ENCODE data around the gene FAM120A.
"Not testable (repeated sequence)": the region's sequence is repeated elsewhere in the genome, so short reads cannot be mapped to it uniquely, and the experiment has no call there.

Gene FAM120A

GRCh38 chr9:93493949-93494348, 42.5 kb downstream of the FAM120A start:
- Mint-ChIP-seq H3K27ac (no peak overlapping the region), H3K27me3 (no peaks in the 10 kb centered on the region), H3K36me3 (peaks cover 25% of the 10 kb centered on the region)

GRCh38 chr9:93496285-93496684, 44.8 kb downstream of the FAM120A start:
- Mint-ChIP-seq H3K4me1 (peaks cover 22% of the 10 kb centered on the region), H3K27ac (peak overlapping the region; percentile 46)
- ATAC-seq (ENCODE audit: low read depth): no peak

More at GRCh38 chr9:93493949-93494348, 42.5 kb downstream of the FAM120A start:
- no peak overlapping the region for H3K4me3 Mint-ChIP-seq
- no peak for ATAC-seq (ENCODE audit: low read depth)
- no peak for DNase-seq (ENCODE audit: low spot score in 2 of 2)
- peaks cover 15% of the 10 kb centered on the region for H3K4me1 Mint-ChIP-seq
- no peaks in the 10 kb centered on the region for H3K9me3 Mint-ChIP-seq

GRCh38 chr9:93500571-93501298, 49.2 kb downstream of the FAM120A start:
- Mint-ChIP-seq H3K36me3 (peaks cover 31% of the 10 kb centered on the region), H3K27ac (peak overlapping the region; percentile 90), H3K9me3 (no peaks in the 10 kb centered on the region), H3K4me1 (peaks cover 36% of the 10 kb centered on the region), H3K4me3 (peak overlapping the region; percentile 46), H3K27me3 (no peaks in the 10 kb centered on the region)
- no peak for ATAC-seq (ENCODE audit: low read depth)
- no peak for DNase-seq (ENCODE audit: low spot score in 2 of 2)

More at GRCh38 chr9:93496285-93496684, 44.8 kb downstream of the FAM120A start:
- Mint-ChIP-seq H3K27me3 (no peaks in the 10 kb centered on the region), H3K9me3 (no peaks in the 10 kb centered on the region), H3K4me3 (no peak overlapping the region), H3K36me3 (peaks cover 38% of the 10 kb centered on the region)
- no peak for DNase-seq (ENCODE audit: low spot score in 2 of 2)

GRCh38 chr9:93501406-93501805, 49.9 kb downstream of the FAM120A start:
- Mint-ChIP-seq H3K27ac (peak overlapping the region; percentile 90), H3K9me3 (no peaks in the 10 kb centered on the region), H3K36me3 (peaks cover 28% of the 10 kb centered on the region), H3K4me1 (peaks cover 36% of the 10 kb centered on the region), H3K4me3 (peak overlapping the region; percentile 41), H3K27me3 (no peaks in the 10 kb centered on the region)
- no peak for ATAC-seq (ENCODE audit: low read depth)
- no peak for DNase-seq (ENCODE audit: low spot score in 2 of 2)

GRCh38 chr9:93503381-93503780, 51.9 kb downstream of the FAM120A start:
- DNase-seq (ENCODE audit: low spot score in 2 of 2) (no peak), ATAC-seq (ENCODE audit: low read depth) (no peak)
- H3K9me3 Mint-ChIP-seq: no peaks in the 10 kb centered on the region
- H3K4me1 Mint-ChIP-seq: peaks cover 47% of the 10 kb centered on the region
- no peak overlapping the region for H3K4me3 Mint-ChIP-seq
- H3K27ac Mint-ChIP-seq: peak overlapping the region; percentile 25
- H3K27me3 Mint-ChIP-seq: no peaks in the 10 kb centered on the region
- peaks cover 29% of the 10 kb centered on the region for H3K36me3 Mint-ChIP-seq

GRCh38 chr9:93505541-93506132, 54.2 kb downstream of the FAM120A start:
- H3K27ac Mint-ChIP-seq: peak overlapping the region; percentile 32

GRCh38 chr9:93507768-93508167, 56.3 kb downstream of the FAM120A start:
- no peak for DNase-seq (ENCODE audit: low spot score in 2 of 2)
- Mint-ChIP-seq H3K27me3 (no peaks in the 10 kb centered on the region), H3K27ac (no peak overlapping the region), H3K9me3 (no peaks in the 10 kb centered on the region), H3K4me1 (peaks cover 43% of the 10 kb centered on the region), H3K36me3 (peaks cover 15% of the 10 kb centered on the region), H3K4me3 (no peak overlapping the region)
- no peak for ATAC-seq (ENCODE audit: low read depth)

More at GRCh38 chr9:93505541-93506132, 54.2 kb downstream of the FAM120A start:
- H3K4me1 Mint-ChIP-seq: peaks cover 46% of the 10 kb centered on the region
- ATAC-seq (ENCODE audit: low read depth) (no peak), DNase-seq (ENCODE audit: low spot score in 2 of 2) (no peak)
- peak overlapping the region; percentile 34 for H3K4me3 Mint-ChIP-seq
- peaks cover 21% of the 10 kb centered on the region for H3K36me3 Mint-ChIP-seq
- H3K27me3 Mint-ChIP-seq: no peaks in the 10 kb centered on the region
- no peaks in the 10 kb centered on the region for H3K9me3 Mint-ChIP-seq

- ATAC-seq (ENCODE audit: low read depth): no peak
- no peak for DNase-seq (ENCODE audit: low spot score in 2 of 2)
- H3K36me3 Mint-ChIP-seq: peaks cover 16% of the 10 kb centered on the region
- no peaks in the 10 kb centered on the region for H3K27me3 Mint-ChIP-seq
- H3K4me3 Mint-ChIP-seq: no peak overlapping the region
- H3K4me1 Mint-ChIP-seq: peaks cover 44% of the 10 kb centered on the region
- no peak overlapping the region for H3K27ac Mint-ChIP-seq
- no peaks in the 10 kb centered on the region for H3K9me3 Mint-ChIP-seq
Observed at GRCh38 chr9:93508207-93508606, 56.7 kb downstream of the FAM120A start.

GRCh38 chr9:93509084-93509483, 57.6 kb downstream of the FAM120A start:
- H3K27ac Mint-ChIP-seq: no peak overlapping the region
- H3K36me3 Mint-ChIP-seq: peaks cover 18% of the 10 kb centered on the region
- H3K4me3 Mint-ChIP-seq: no peak overlapping the region
- peaks cover 42% of the 10 kb centered on the region for H3K4me1 Mint-ChIP-seq
- no peaks in the 10 kb centered on the region for H3K9me3 Mint-ChIP-seq
- ATAC-seq (ENCODE audit: low read depth) (no peak), DNase-seq (ENCODE audit: low spot score in 2 of 2) (no peak)
- H3K27me3 Mint-ChIP-seq: no peaks in the 10 kb centered on the region

GRCh38 chr9:93510041-93510440, 58.6 kb downstream of the FAM120A start:
- H3K36me3 Mint-ChIP-seq: peaks cover 18% of the 10 kb centered on the region
- peaks cover 36% of the 10 kb centered on the region for H3K4me1 Mint-ChIP-seq
- ATAC-seq (ENCODE audit: low read depth): no peak
- no peak for DNase-seq (ENCODE audit: low spot score in 2 of 2)
- H3K27ac Mint-ChIP-seq: peak overlapping the region; percentile 53
- no peaks in the 10 kb centered on the region for H3K27me3 Mint-ChIP-seq
- no peaks in the 10 kb centered on the region for H3K9me3 Mint-ChIP-seq
- no peak overlapping the region for H3K4me3 Mint-ChIP-seq

- Mint-ChIP-seq H3K4me1 (peaks cover 29% of the 10 kb centered on the region), H3K27ac (peak overlapping the region; percentile 6), H3K36me3 (peaks cover 17% of the 10 kb centered on the region)
- not testable (repeated sequence) for H3K27me3 Mint-ChIP-seq; DNase-seq (ENCODE audit: low spot score in 2 of 2); H3K9me3 Mint-ChIP-seq; ATAC-seq (ENCODE audit: low read depth); H3K4me3 Mint-ChIP-seq
Observed at GRCh38 chr9:93511228-93511627, 59.7 kb downstream of the FAM120A start.

GRCh38 chr9:93512170-93512812, 60.8 kb downstream of the FAM120A start:
- Mint-ChIP-seq H3K36me3 (peaks cover 15% of the 10 kb centered on the region), H3K4me1 (peaks cover 25% of the 10 kb centered on the region)
- H3K27ac Mint-ChIP-seq; DNase-seq (ENCODE audit: low spot score in 2 of 2); H3K4me3 Mint-ChIP-seq; H3K9me3 Mint-ChIP-seq; H3K27me3 Mint-ChIP-seq: not testable (repeated sequence)
- ATAC-seq (ENCODE audit: low read depth): peak; percentile 69

GRCh38 chr9:93513606-93514005, 62.1 kb downstream of the FAM120A start:
- Mint-ChIP-seq H3K4me1 (peaks cover 23% of the 10 kb centered on the region), H3K4me3 (no peak overlapping the region), H3K27ac (no peak overlapping the region), H3K27me3 (no peaks in the 10 kb centered on the region), H3K9me3 (no peaks in the 10 kb centered on the region), H3K36me3 (peaks cover 20% of the 10 kb centered on the region)
- ATAC-seq (ENCODE audit: low read depth): no peak
- no peak for DNase-seq (ENCODE audit: low spot score in 2 of 2)

- ATAC-seq (ENCODE audit: low read depth) (no peak), DNase-seq (ENCODE audit: low spot score in 2 of 2) (no peak)
- H3K9me3 Mint-ChIP-seq: no peaks in the 10 kb centered on the region
- H3K27me3 Mint-ChIP-seq: no peaks in the 10 kb centered on the region
- H3K4me3 Mint-ChIP-seq: no peak overlapping the region
- H3K27ac Mint-ChIP-seq: peak overlapping the region; percentile 29
- H3K4me1 Mint-ChIP-seq: peaks cover 14% of the 10 kb centered on the region
- H3K36me3 Mint-ChIP-seq: peaks cover 23% of the 10 kb centered on the region
Observed at GRCh38 chr9:93517331-93517730, 65.8 kb downstream of the FAM120A start.

Measured in memory B cell (primary cell).